HEK293T (cell line): ENCODE data around the gene PLA2G4A.

Source experiments
- ARNT ChIP-seq: fragments of 450-650 bp; IDR thresholded peaks from 2 replicates; pipeline ENCODE4 v1.6.1; 2017; ENCODE audit warnings: mild to moderate bottlenecking
- BHLHE40 ChIP-seq: fragments of 450-650 bp; IDR thresholded peaks from 2 replicates; pipeline ENCODE4 v1.6.1; 2016; ENCODE audit warnings: mild to moderate bottlenecking, moderate library complexity, borderline replicate concordance
- ELF4 ChIP-seq: fragments of 450-650 bp; IDR thresholded peaks from 2 replicates; pipeline ENCODE4 v1.6.1; 2017; ENCODE audit warnings: antibody characterized with exemption
- FOXA1 ChIP-seq: fragments of 450-650 bp; IDR thresholded peaks from 2 replicates; pipeline ENCODE4 v1.6.1; 2016; ENCODE audit warnings: mild to moderate bottlenecking
- LEF1 ChIP-seq: fragments of 450-650 bp; IDR thresholded peaks from 2 replicates; pipeline ENCODE4 v1.6.1; 2017; ENCODE audit warnings: mild to moderate bottlenecking, borderline replicate concordance
- PKNOX1 ChIP-seq: fragments of 450-650 bp; IDR thresholded peaks from 2 replicates; pipeline ENCODE4 v1.6.1; 2016
- TARDBP ChIP-seq: fragments of 450-650 bp; IDR thresholded peaks from 2 replicates; pipeline ENCODE4 v1.6.1; 2016

- TF ChIP-seq FOXA1 (no peak), ELF4 (no peak), TARDBP (no peak), LEF1 (no peak), PKNOX1 (no peak), BHLHE40 (no peak), ARNT (no peak)
Observed at GRCh38 chr1:186915555-186915954, 86.8 kb downstream of the PLA2G4A start.
